Activated T-helper 17 cell treated with anti-CD3 and anti-CD28 coated beads, Interleukin-2, amount 50 U/mL, for 72 hours (primary cell): ENCODE measurements around the gene AFAP1L2. TPM values are rescaled to one million over a fixed set of nuclear protein-coding genes. Genes with fewer than 3 reads are reported as not detected.

Experiments used
- ATAC-seq: fragments of 150-1000 bp; cut with Tn5 transposase; replicated peaks from 2 replicates; pipeline ENCODE4 v1.10.0; 2021; ENCODE audit warnings: mild to moderate bottlenecking, moderate library complexity
- H3K27ac Mint-ChIP-seq: one replicate; pipeline ENCODE4 v1.8.0; 2022; ENCODE audit warnings: mixed read lengths
- H3K27me3 Mint-ChIP-seq: one replicate; pipeline ENCODE4 v1.8.0; 2022; ENCODE audit warnings: mixed read lengths
- H3K36me3 Mint-ChIP-seq: one replicate; pipeline ENCODE4 v1.8.0; 2022; ENCODE audit warnings: low read depth, mild to moderate bottlenecking, mixed read lengths
- H3K4me1 Mint-ChIP-seq: one replicate; pipeline ENCODE4 v1.8.0; 2022; ENCODE audit warnings: mixed read lengths
- H3K4me3 Mint-ChIP-seq: one replicate; pipeline ENCODE4 v1.8.0; 2022; ENCODE audit warnings: mild to moderate bottlenecking, mixed read lengths
- H3K9me3 Mint-ChIP-seq: one replicate; pipeline ENCODE4 v1.8.0; 2022; ENCODE audit warnings: mixed read lengths
- total RNA-seq, 2 donors: library from RNA; stranded (reverse); gene quantifications; one replicate each; pipeline ENCODE4 v1.2.3, GENCODE V29; 2022

Gene AFAP1L2
- total RNA-seq, 2 donors from 2014 or later, result 1.1 to 1.7 TPM

- H3K36me3 Mint-ChIP-seq, result no peaks in the 10 kb centered on the region
- no peaks in the 10 kb centered on the region for H3K27me3 Mint-ChIP-seq
- no peak overlapping the region for H3K4me3 Mint-ChIP-seq
- H3K27ac Mint-ChIP-seq, result no peak overlapping the region
- no peak for ATAC-seq
- no peaks in the 10 kb centered on the region for H3K4me1 Mint-ChIP-seq
- no peaks in the 10 kb centered on the region for H3K9me3 Mint-ChIP-seq
These were observed 36.8 kb downstream of the AFAP1L2 start for GRCh38 chr10:114367351-114368056.

DNA sequence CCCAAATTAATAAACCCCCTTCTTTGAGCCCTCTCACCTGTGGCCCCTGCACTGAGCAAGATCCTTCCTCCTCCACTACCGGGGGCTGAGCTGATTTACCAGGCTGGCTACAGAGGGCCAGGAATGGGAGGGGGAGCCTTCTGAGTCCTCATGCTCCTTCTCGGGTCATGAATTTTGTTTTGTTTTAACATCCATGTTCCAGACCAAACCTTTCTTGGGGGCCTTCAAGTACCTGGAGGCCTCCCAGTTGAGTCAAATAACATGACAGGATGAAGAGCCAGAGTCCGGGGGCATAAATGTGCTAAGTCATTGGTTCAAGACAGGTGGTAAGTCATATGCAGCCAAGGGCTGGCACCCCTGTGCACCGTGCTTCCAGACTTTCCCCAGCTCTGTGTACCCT lies 39.6 kb downstream of the AFAP1L2 start:
- Mint-ChIP-seq H3K27me3 (peaks cover 4% of the 10 kb centered on the region), H3K36me3 (no peaks in the 10 kb centered on the region), H3K4me3 (no peak overlapping the region), H3K27ac (no peak overlapping the region), H3K4me1 (no peaks in the 10 kb centered on the region), H3K9me3 (no peaks in the 10 kb centered on the region)
- ATAC-seq, result no peak

DNA sequence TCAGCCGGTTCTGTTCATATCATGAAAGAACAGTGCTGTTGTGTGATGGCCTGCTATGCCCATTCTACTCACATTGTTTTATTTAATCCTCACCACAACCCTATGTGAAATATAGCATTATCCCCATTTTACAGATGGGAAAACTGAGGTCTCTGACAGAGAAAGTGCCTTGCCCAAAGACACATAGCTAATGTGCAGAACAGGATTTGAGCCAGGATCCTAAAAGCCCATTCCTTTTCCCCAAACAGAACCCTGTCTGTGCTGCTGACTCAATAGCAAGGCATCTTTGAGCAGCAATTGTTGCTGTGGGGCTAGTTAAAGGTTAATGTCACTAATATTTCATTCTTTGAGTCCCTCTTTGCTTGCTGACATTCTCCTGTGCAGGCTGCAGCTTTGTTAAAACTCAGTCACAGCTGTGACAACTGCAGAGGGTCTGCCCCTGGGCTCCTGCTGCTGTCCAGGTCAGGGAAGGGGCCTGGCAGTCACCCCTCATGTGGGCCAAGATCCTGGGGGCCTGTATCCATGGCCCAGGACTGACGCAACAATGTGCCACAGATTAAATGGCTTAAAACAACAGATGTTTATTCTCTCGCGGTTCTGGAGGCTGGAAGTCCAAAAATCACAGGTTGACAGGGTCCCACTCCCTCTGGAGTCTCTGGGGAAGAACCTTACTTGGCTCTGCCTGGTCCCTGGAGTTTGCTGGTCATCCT lies 40.4 kb downstream of the AFAP1L2 start:
- Mint-ChIP-seq H3K9me3 (no peaks in the 10 kb centered on the region), H3K27ac (no peak overlapping the region), H3K36me3 (no peaks in the 10 kb centered on the region), H3K4me1 (no peaks in the 10 kb centered on the region), H3K27me3 (peaks cover 8% of the 10 kb centered on the region), H3K4me3 (no peak overlapping the region)
- ATAC-seq, result no peak

DNA sequence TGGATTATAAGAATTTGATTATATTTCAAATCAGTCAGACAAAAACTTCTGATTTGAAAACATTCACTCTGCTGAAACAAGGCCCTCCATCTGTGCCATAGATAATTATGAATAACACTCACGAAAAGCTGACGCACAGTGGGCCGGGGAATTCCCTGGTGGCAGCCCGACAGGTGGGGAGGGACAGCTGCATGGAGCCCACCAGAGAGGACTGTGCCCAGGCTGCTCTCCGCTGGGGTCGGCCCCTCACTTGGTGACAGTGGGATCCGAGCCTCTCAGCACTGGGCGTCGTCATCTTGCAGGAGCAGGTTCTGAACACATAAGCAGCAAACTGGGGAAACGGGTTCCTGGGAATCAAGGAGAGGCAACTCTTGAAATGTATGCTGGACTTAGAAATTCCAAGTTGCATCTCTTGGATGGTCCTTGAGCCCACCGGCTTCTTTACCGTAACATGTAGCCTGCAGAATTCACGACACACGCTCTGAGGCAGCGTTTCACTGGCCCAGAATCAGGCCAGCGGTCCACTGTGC lies 41.4 kb downstream of the AFAP1L2 start:
- Mint-ChIP-seq H3K36me3 (no peaks in the 10 kb centered on the region), H3K4me3 (no peak overlapping the region), H3K27me3 (peaks cover 10% of the 10 kb centered on the region), H3K27ac (no peak overlapping the region), H3K9me3 (no peaks in the 10 kb centered on the region), H3K4me1 (no peaks in the 10 kb centered on the region)
- no peak for ATAC-seq

DNA sequence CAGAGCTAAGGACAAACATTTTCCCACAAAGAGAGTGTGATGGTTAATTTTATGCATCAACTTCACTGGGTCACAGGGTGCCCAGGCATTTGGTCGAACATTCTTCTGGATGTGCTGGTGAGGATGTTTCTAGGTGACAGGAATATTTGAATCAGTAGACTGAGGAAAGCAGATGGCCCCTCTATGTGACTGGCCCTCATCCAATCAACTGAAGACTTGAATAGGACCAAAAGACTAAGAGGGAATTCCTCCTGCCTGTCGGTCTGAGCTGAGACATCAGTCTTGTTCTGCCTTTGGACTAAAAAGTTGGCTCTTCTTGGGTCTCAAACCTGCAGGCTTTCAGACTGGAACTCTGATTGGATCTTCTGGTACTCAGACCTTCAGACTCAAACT lies 44.4 kb downstream of the AFAP1L2 start:
- Mint-ChIP-seq H3K27ac (no peak overlapping the region), H3K9me3 (no peaks in the 10 kb centered on the region), H3K27me3 (peaks cover 20% of the 10 kb centered on the region), H3K36me3 (no peaks in the 10 kb centered on the region), H3K4me1 (no peaks in the 10 kb centered on the region), H3K4me3 (no peak overlapping the region)
- ATAC-seq, result no peak

GRCh38 chr10:114359041-114359952 lies 45.0 kb downstream of the AFAP1L2 start:
- no peaks in the 10 kb centered on the region for H3K4me1 Mint-ChIP-seq
- no peak overlapping the region for H3K27ac Mint-ChIP-seq
- no peaks in the 10 kb centered on the region for H3K9me3 Mint-ChIP-seq
- no peaks in the 10 kb centered on the region for H3K36me3 Mint-ChIP-seq
- H3K27me3 Mint-ChIP-seq, result peaks cover 20% of the 10 kb centered on the region
- H3K4me3 Mint-ChIP-seq, result no peak overlapping the region
- ATAC-seq, result no peak

- Mint-ChIP-seq H3K27me3 (peaks cover 20% of the 10 kb centered on the region), H3K4me3 (no peak overlapping the region), H3K27ac (no peak overlapping the region), H3K36me3 (no peaks in the 10 kb centered on the region), H3K9me3 (no peaks in the 10 kb centered on the region), H3K4me1 (no peaks in the 10 kb centered on the region)
- no peak for ATAC-seq
These were observed 46.7 kb downstream of the AFAP1L2 start for GRCh38 chr10:114357515-114357996.

- Mint-ChIP-seq H3K9me3 (no peaks in the 10 kb centered on the region), H3K36me3 (no peaks in the 10 kb centered on the region), H3K4me3 (no peak overlapping the region), H3K27ac (no peak overlapping the region), H3K27me3 (peaks cover 20% of the 10 kb centered on the region), H3K4me1 (no peaks in the 10 kb centered on the region)
- ATAC-seq, result no peak
These were observed 47.4 kb downstream of the AFAP1L2 start for GRCh38 chr10:114356751-114357514.

DNA sequence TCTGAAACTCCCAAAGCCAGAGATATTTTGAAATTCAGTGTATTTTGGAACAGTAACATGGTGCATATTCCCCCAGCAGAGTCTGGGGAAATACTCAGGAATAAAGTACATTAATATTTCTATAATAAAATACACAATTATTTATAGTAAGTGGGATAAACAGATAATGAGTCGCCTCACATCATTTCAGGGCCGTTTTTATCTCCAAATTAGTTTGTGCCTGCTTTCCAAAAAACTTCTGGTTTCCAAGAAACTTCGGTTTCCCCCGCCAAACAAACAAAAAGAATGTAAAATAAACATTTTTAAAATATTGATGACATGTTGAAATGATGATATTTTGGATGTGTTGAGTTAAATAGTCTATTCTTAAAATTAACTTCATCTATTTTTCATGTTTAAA lies 48.2 kb downstream of the AFAP1L2 start:
- H3K36me3 Mint-ChIP-seq, result no peaks in the 10 kb centered on the region
- no peaks in the 10 kb centered on the region for H3K9me3 Mint-ChIP-seq
- H3K4me3 Mint-ChIP-seq, result no peak overlapping the region
- no peaks in the 10 kb centered on the region for H3K4me1 Mint-ChIP-seq
- ATAC-seq, result no peak
- no peak overlapping the region for H3K27ac Mint-ChIP-seq
- H3K27me3 Mint-ChIP-seq, result peaks cover 20% of the 10 kb centered on the region

DNA sequence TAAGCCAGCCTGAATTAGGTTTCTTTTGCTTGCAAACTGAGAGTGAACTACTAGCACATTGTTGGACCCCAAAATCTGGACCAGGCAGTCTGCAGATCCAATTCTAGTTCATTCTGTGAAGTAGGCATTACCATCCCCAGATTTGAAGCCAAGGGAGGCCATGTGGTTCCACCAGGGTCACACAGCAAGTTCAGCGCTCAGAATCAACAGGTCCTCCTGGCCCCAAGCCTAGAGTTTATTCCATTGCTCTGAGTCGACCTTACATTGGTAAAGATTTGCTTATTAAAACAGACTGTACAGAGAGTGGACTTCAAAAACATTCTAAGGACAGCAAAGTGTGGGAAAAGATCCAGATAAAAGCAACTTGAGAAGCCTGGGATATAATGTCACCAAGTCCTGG lies 50.9 kb downstream of the AFAP1L2 start:
- Mint-ChIP-seq H3K27me3 (peaks cover 12% of the 10 kb centered on the region), H3K9me3 (no peaks in the 10 kb centered on the region), H3K4me1 (no peaks in the 10 kb centered on the region), H3K4me3 (no peak overlapping the region), H3K36me3 (no peaks in the 10 kb centered on the region), H3K27ac (no peak overlapping the region)
- no peak for ATAC-seq

- no peak for ATAC-seq
- Mint-ChIP-seq H3K27ac (no peak overlapping the region), H3K27me3 (peaks cover 8% of the 10 kb centered on the region), H3K9me3 (no peaks in the 10 kb centered on the region), H3K4me3 (no peak overlapping the region), H3K4me1 (no peaks in the 10 kb centered on the region), H3K36me3 (no peaks in the 10 kb centered on the region)
These were observed 51.5 kb downstream of the AFAP1L2 start for GRCh38 chr10:114352653-114353298.

GRCh38 chr10:114350751-114351150 lies 53.6 kb downstream of the AFAP1L2 start:
- Mint-ChIP-seq H3K36me3 (no peaks in the 10 kb centered on the region), H3K27ac (no peak overlapping the region), H3K4me1 (no peaks in the 10 kb centered on the region), H3K9me3 (no peaks in the 10 kb centered on the region), H3K27me3 (no peaks in the 10 kb centered on the region), H3K4me3 (no peak overlapping the region)
- no peak for ATAC-seq

DNA sequence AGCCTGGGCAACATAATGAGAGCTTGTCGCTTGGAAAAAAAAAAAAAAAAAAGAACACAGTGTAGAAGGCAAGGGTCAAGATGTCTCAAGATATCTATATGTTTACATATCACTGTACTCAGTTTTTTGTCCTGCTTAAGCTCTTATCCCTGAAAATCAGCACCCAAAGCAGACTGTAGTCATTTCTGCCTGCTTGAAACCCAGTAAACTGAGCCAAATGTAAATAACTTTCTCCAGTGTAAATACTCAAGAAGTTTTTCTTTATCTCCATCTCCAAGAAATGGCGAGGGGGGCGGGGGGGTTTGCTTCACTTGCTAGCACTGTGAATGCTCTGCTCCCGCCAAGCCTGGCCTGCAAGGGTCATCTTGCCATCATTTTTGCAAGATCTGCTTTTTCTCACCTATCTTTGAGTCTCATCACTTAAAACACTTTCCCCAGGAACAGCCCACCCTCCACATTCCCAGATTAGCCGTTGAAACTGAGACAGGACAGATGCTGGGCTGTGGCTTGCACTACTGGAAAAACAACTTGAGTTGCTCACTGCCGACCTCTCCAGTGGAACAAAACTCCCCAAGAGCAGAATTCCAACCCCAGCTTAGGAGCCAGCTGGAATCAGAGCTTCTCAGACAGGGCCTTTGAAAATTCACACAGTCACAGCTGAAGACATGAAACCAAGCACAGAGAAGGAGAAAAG lies 54.6 kb downstream of the AFAP1L2 start:
- Mint-ChIP-seq H3K9me3 (no peaks in the 10 kb centered on the region), H3K36me3 (no peaks in the 10 kb centered on the region), H3K27me3 (no peaks in the 10 kb centered on the region), H3K27ac (no peak overlapping the region), H3K4me3 (no peak overlapping the region), H3K4me1 (no peaks in the 10 kb centered on the region)
- no peak for ATAC-seq
